OCI-LY1 (cell line): ENCODE results near the gene LZTR1.

Experiments used
- EZH2 ChIP-seq: fragments of 200-600 bp; sonication (generic), shearing (Covaris generic); IDR thresholded peaks from 2 replicates; pipeline ENCODE4 v1.8.0; 2017; ENCODE audit warnings: borderline replicate concordance, mixed run types, mild to moderate bottlenecking, antibody characterized with exemption, low read length, moderate library complexity, mixed read lengths
- TF ChIP-seq, protein P1 (sequence below): fragments of 200-600 bp; sonication (generic), shearing (Covaris generic); IDR thresholded peaks from 2 replicates; pipeline ENCODE4 v1.5.1; 2017; ENCODE audit warnings: mild to moderate bottlenecking, antibody characterized with exemption, low read length, moderate library complexity, mixed read lengths

DNA sequence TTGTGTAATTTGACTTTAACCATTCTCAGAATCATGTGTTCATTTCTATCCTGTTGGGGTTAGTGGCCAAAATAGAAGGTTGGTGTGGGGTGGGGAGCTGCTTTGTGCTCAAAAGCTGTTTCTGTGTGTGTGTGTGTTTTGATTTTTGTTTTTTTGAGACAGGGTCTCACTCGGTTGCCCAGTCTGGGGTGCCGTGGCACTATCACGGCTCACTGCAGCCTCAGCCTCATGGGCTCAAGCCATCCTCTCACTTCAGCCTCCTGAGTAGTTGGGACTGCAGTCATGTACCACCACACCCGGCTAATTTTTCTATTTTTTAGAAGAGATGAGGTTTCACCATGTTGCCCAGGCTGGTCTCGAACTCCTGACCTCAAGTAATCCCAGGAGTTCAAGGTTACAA, 33.1 kb upstream of the LZTR1 start:
- TF ChIP-seq, protein P1, sequence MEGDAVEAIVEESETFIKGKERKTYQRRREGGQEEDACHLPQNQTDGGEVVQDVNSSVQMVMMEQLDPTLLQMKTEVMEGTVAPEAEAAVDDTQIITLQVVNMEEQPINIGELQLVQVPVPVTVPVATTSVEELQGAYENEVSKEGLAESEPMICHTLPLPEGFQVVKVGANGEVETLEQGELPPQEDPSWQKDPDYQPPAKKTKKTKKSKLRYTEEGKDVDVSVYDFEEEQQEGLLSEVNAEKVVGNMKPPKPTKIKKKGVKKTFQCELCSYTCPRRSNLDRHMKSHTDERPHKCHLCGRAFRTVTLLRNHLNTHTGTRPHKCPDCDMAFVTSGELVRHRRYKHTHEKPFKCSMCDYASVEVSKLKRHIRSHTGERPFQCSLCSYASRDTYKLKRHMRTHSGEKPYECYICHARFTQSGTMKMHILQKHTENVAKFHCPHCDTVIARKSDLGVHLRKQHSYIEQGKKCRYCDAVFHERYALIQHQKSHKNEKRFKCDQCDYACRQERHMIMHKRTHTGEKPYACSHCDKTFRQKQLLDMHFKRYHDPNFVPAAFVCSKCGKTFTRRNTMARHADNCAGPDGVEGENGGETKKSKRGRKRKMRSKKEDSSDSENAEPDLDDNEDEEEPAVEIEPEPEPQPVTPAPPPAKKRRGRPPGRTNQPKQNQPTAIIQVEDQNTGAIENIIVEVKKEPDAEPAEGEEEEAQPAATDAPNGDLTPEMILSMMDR, result no peak
- no peak for TF ChIP-seq EZH2
